Endothelial cell (in vitro differentiated cells): Measurements from ENCODE around the gene CMKLR1. TPM values are rescaled to one million over a fixed set of nuclear protein-coding genes. Genes with fewer than 3 reads are reported as not detected.

ENCODE experiments used
- DNase-seq: peaks from one replicate; pipeline ENCODE4 v3.0.0; 2021; ENCODE audit warnings: low spot score
- H3K27ac Mint-ChIP-seq: one replicate; pipeline ENCODE4 v1.8.0; 2021; ENCODE audit warnings: mixed read lengths, inconsistent platforms; ENCODE audit not compliant: unreplicated experiment
- H3K27me3 Mint-ChIP-seq: one replicate; pipeline ENCODE4 v1.8.0; 2021; ENCODE audit warnings: mild to moderate bottlenecking, moderate library complexity, mixed read lengths, inconsistent platforms; ENCODE audit not compliant: unreplicated experiment
- H3K36me3 Mint-ChIP-seq: one replicate; pipeline ENCODE4 v1.8.0; 2021; ENCODE audit warnings: mild to moderate bottlenecking, low read depth, mixed read lengths, inconsistent platforms; ENCODE audit not compliant: unreplicated experiment
- H3K4me1 Mint-ChIP-seq: one replicate; pipeline ENCODE4 v1.8.0; 2021; ENCODE audit warnings: mild to moderate bottlenecking, mixed read lengths, inconsistent platforms; ENCODE audit not compliant: unreplicated experiment
- H3K4me3 Mint-ChIP-seq: one replicate; pipeline ENCODE4 v1.8.0; 2021; ENCODE audit warnings: mild to moderate bottlenecking, mixed read lengths, inconsistent platforms; ENCODE audit not compliant: unreplicated experiment
- H3K9me3 Mint-ChIP-seq: one replicate; pipeline ENCODE4 v1.8.0; 2021; ENCODE audit warnings: mixed read lengths, inconsistent platforms; ENCODE audit not compliant: unreplicated experiment
- CTCF ChIP-seq: fragments of 200-600 bp; sonication (generic); IDR thresholded peaks from one replicate; pipeline ENCODE4 v1.5.0; 2021; ENCODE audit warnings: antibody characterized with exemption; ENCODE audit not compliant: unreplicated experiment
- total RNA-seq: library from RNA; stranded (reverse); fragmentation: NEBNext Ultra II Directional; extraction: Animal tissue kit (Norgen Biotek cat#: 25700); gene quantifications from one replicate; pipeline ENCODE4 v1.2.1, GENCODE V29; 2021; ENCODE audit not compliant: unreplicated experiment

CMKLR1 gene
- total RNA-seq, 1 donor from 2014 or later: 0.51 TPM

- TF ChIP-seq CTCF: no peak
- H3K9me3 Mint-ChIP-seq: no peaks in the 10 kb centered on the region
- H3K36me3 Mint-ChIP-seq: no peaks in the 10 kb centered on the region
- DNase-seq: no peak
- H3K27ac Mint-ChIP-seq: no peak overlapping the region
- H3K4me3 Mint-ChIP-seq: no peak overlapping the region
- peaks cover 5% of the 10 kb centered on the region for H3K27me3 Mint-ChIP-seq
- H3K4me1 Mint-ChIP-seq: peaks cover 8% of the 10 kb centered on the region
These were observed 926 bp upstream of the CMKLR1 start for GRCh38 chr12:108340037-108340436.

- no peak overlapping the region for H3K27ac Mint-ChIP-seq
- H3K9me3 Mint-ChIP-seq: no peaks in the 10 kb centered on the region
- H3K27me3 Mint-ChIP-seq: peaks cover 9% of the 10 kb centered on the region
- peaks cover 25% of the 10 kb centered on the region for H3K4me1 Mint-ChIP-seq
- no peaks in the 10 kb centered on the region for H3K36me3 Mint-ChIP-seq
- H3K4me3 Mint-ChIP-seq: no peak overlapping the region
- peak; percentile 44 for DNase-seq
- TF ChIP-seq CTCF: peak; percentile 68
These were observed 1.6 kb downstream of the CMKLR1 start for GRCh38 chr12:108337235-108338223.

GRCh38 chr12:108335349-108336119 lies 3.6 kb downstream of the CMKLR1 start:
- TF ChIP-seq CTCF: no peak
- no peak for DNase-seq
- Mint-ChIP-seq H3K36me3 (no peaks in the 10 kb centered on the region), H3K4me3 (no peak overlapping the region), H3K9me3 (no peaks in the 10 kb centered on the region), H3K4me1 (peaks cover 25% of the 10 kb centered on the region), H3K27me3 (peaks cover 9% of the 10 kb centered on the region), H3K27ac (no peak overlapping the region)

- H3K4me3 Mint-ChIP-seq: no peak overlapping the region
These were observed 5.0 kb downstream of the CMKLR1 start for GRCh38 chr12:108333898-108334699.

More at GRCh38 chr12:108333898-108334699, 5.0 kb downstream of the CMKLR1 start:
- no peak overlapping the region for H3K27ac Mint-ChIP-seq
- no peak for DNase-seq
- H3K36me3 Mint-ChIP-seq: no peaks in the 10 kb centered on the region
- TF ChIP-seq CTCF: no peak
- peaks cover 23% of the 10 kb centered on the region for H3K4me1 Mint-ChIP-seq
- H3K27me3 Mint-ChIP-seq: peaks cover 7% of the 10 kb centered on the region
- no peaks in the 10 kb centered on the region for H3K9me3 Mint-ChIP-seq
